ENCODE data around the gene OGG1.

OGG1 gene

GRCh38 chr3:9803494-9803893 lies 53.7 kb downstream of the OGG1 start:
- POLR2A ChIA-PET: interaction anchor here (1.2 to 2.3 kb wide), 2 partner anchors 8 to 10 kb away, joined by 3 to 14 read pairs; partner anchors contain the start of genes ARPC4 and TADA3
- CTCF ChIA-PET: interaction anchor here (0.5 kb wide), 1 partner anchor 427 kb away, joined by 4 read pairs; no protein-coding TSS in a partner anchor
- no peak overlapping the region for H3K27ac ChIP-seq (ENCODE audit: extremely low read depth, low read depth, low read length)
- no peaks in the 10 kb centered on the region; the same call in 1 of the 2 replicates for H3K4me1 ChIP-seq (ENCODE audit: control insufficient read depth, insufficient read depth, low read length)
- TF ChIP-seq ZNF211 (tag by site-specific recombination; IDR thresholded peaks at IDR 0.05; ENCODE audit: low read depth): no peak
- TF ChIP-seq MZF1 (tag by site-specific recombination; IDR thresholded peaks at IDR 0.05; ENCODE audit: borderline replicate concordance): no peak
- no peak for TF ChIP-seq ZNF521 (tag by site-specific recombination; IDR thresholded peaks at IDR 0.05)
- no peak for TF ChIP-seq ZNF777 (tag by site-specific recombination; IDR thresholded peaks at IDR 0.05; ENCODE audit: borderline replicate concordance)
- no peak for TF ChIP-seq ZNF302 (tag by site-specific recombination; IDR thresholded peaks at IDR 0.05; ENCODE audit: low read depth)
- no peak for TF ChIP-seq ZNF513 (tag by site-specific recombination; IDR thresholded peaks at IDR 0.05)
- no peak for TF ChIP-seq KLF7 (tag by site-specific recombination; IDR thresholded peaks at IDR 0.05; ENCODE audit: borderline replicate concordance)
- peaks cover 55 to 91% of the 10 kb centered on the region in 2 experiments for H3K36me3 ChIP-seq (ENCODE audit: control insufficient read depth in 2 of 2, insufficient read depth in 1 of 2, low read length in 2 of 2)
- no peak overlapping the region for H3K4me3 ChIP-seq (ENCODE audit: low read depth, low read length)
- no peaks in the 10 kb centered on the region for H3K9me3 ChIP-seq (ENCODE audit: control insufficient read depth, insufficient read depth, low read depth, low read length)

GRCh38 chr3:9804996-9805395 lies 55.2 kb downstream of the OGG1 start:
- peaks cover 42 to 88% of the 10 kb centered on the region in 2 experiments for H3K36me3 ChIP-seq (ENCODE audit: control insufficient read depth in 2 of 2, insufficient read depth in 1 of 2, low read length in 2 of 2)
- ChIA-PET CTCF (interaction anchor here (0.6 kb wide), 1 partner anchor 12 kb away, joined by 3 read pairs; the partner anchor contains the start of gene ARPC4), POLR2A (interaction anchor here (0.6 to 2.3 kb wide), 2 partner anchors 12 to 20 kb away, joined by 6 to 14 read pairs; partner anchors contain the start of genes ARPC4 and TADA3)
- peaks cover 6% of the 10 kb centered on the region; the same call in 1 of the 2 replicates for H3K4me1 ChIP-seq (ENCODE audit: control insufficient read depth, insufficient read depth, low read length)
- TF ChIP-seq ZNF266 (tag by site-specific recombination; IDR thresholded peaks at IDR 0.05; ENCODE audit: low read depth): no peak
- TF ChIP-seq TRIM28 (IDR thresholded peaks at IDR 0.05; ENCODE audit: borderline replicate concordance, low read length): no peak
- TF ChIP-seq ZNF645 (tag by site-specific recombination; IDR thresholded peaks at IDR 0.05): no peak
- TF ChIP-seq ZBTB21 (tag by site-specific recombination; IDR thresholded peaks at IDR 0.05): no peak
- no peak for TF ChIP-seq GLI2 (tag by site-specific recombination; IDR thresholded peaks at IDR 0.05; ENCODE audit: borderline replicate concordance, low read depth)
- no peak for TF ChIP-seq ZXDB (tag by site-specific recombination; IDR thresholded peaks at IDR 0.05)
- no peak for TF ChIP-seq TCF7L2 (IDR thresholded peaks at IDR 0.05; ENCODE audit: borderline replicate concordance, low read depth, low read length)
- no peak for TF ChIP-seq ZNF843 (tag by site-specific recombination; IDR thresholded peaks at IDR 0.05)
- no peak for TF ChIP-seq BCL6B (tag by site-specific recombination; IDR thresholded peaks at IDR 0.05)
- no peak for TF ChIP-seq ZNF155 (tag by site-specific recombination; IDR thresholded peaks at IDR 0.05)
- no peak overlapping the region for H3K27ac ChIP-seq (ENCODE audit: extremely low read depth, low read depth, low read length)
- no peaks in the 10 kb centered on the region for H3K9me3 ChIP-seq (ENCODE audit: control insufficient read depth, insufficient read depth, low read depth, low read length)
- H3K4me3 ChIP-seq (ENCODE audit: low read depth, low read length): no peak overlapping the region

- POLR2A ChIA-PET: no interaction called here
- Histone ChIP-seq H3K36me3 (ENCODE audit: control insufficient read depth in 2 of 2, insufficient read depth in 1 of 2, low read length in 2 of 2) (peaks cover 30 to 83% of the 10 kb centered on the region in 2 experiments), H3K4me3 (ENCODE audit: low read depth, low read length) (no peak overlapping the region), H3K27ac (ENCODE audit: extremely low read depth, low read depth, low read length) (no peak overlapping the region), H3K4me1 (ENCODE audit: control insufficient read depth, insufficient read depth, low read length) (peaks cover 6% of the 10 kb centered on the region; the same call in 1 of the 2 replicates), H3K9me3 (ENCODE audit: control insufficient read depth, insufficient read depth, low read depth, low read length) (no peaks in the 10 kb centered on the region)
- CTCF ChIA-PET: interaction anchor here (1.5 kb wide), 1 partner anchor 302 kb away, joined by 5 read pairs; no protein-coding TSS in a partner anchor
- no peak for TF ChIP-seq ZNF654 (tag by site-specific recombination; IDR thresholded peaks at IDR 0.05; ENCODE audit: low read depth)
- TF ChIP-seq SP7 (tag by site-specific recombination; IDR thresholded peaks at IDR 0.05): no peak
- TF ChIP-seq EGR2 (tag by site-specific recombination; IDR thresholded peaks at IDR 0.05; ENCODE audit: low read depth): no peak
- no peak for TF ChIP-seq OVOL3 (tag by site-specific recombination; IDR thresholded peaks at IDR 0.05)
- no peak for TF ChIP-seq HOXD13 (CRISPR knock-in tag; IDR thresholded peaks at IDR 0.05; ENCODE audit: borderline replicate concordance)
- no peak for TF ChIP-seq ZNF23 (tag by site-specific recombination; IDR thresholded peaks at IDR 0.05; ENCODE audit: borderline replicate concordance)
- no peak for TF ChIP-seq ZNF792 (tag by site-specific recombination; IDR thresholded peaks at IDR 0.05)
- TF ChIP-seq GLIS2 (tag by site-specific recombination; IDR thresholded peaks at IDR 0.05): no peak
Observed at GRCh38 chr3:9806137-9806536, 56.4 kb downstream of the OGG1 start.

All from HEK293 (cell line).